Measurements from ENCODE around the gene NCKAP1. TPM values are rescaled to one million over a fixed set of nuclear protein-coding genes. Genes with fewer than 3 reads are reported as not detected.
A peak's percentile ranks its signal among the peaks of the same experiment; 100 is the strongest.
"Not testable (repeated sequence)": the region's sequence is repeated elsewhere in the genome, so short reads cannot be mapped to it uniquely, and the experiment has no call there.

NCKAP1 gene
- total RNA-seq, 1 experiment from 2014 or later = 115 TPM

DNA sequence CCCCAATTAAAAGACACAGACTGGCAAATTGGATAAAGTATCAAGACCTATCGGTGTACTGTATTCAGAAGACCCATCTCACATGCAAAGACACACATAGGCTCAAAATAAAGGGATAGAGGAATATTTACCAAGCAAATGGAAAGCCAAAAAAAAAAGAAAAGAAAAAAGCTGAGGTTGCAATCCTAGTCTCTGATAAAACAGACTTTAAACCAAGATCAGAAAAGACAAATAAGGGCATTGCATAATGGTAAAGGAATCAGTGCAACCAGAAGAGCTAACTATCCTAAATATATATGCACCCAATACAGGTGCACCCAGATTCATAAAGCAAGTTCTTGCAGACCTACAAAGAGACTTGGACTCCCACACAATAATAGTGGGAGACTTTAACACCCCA is 161.6 kb downstream of the NCKAP1 start:
- BruUV-seq (replicated peaks); H3K4me2 ChIP-seq (ENCODE audit: low read length); H3K27ac ChIP-seq (ENCODE audit: low read depth, low read length); H3K9me3 ChIP-seq (ENCODE audit: control insufficient read depth in 1 of 2, insufficient read depth in 1 of 2, low read depth in 1 of 2, low read length in 2 of 2); H3K4me1 ChIP-seq (ENCODE audit: control insufficient read depth in 1 of 2, insufficient read depth in 2 of 2, low read length in 2 of 2); H3K27me3 ChIP-seq (ENCODE audit: insufficient read depth, low read length); POLR2A ChIA-PET; H3K4me3 ChIP-seq (replicated peaks in 1 of 2; ENCODE audit: low read depth in 1 of 2, low read length in 2 of 2); H3K79me2 ChIP-seq (ENCODE audit: insufficient read depth, low read length); RAD21 ChIA-PET (ENCODE audit: low non-redundant PET in 1 of 2, low total read pairs in 2 of 2, uncharacterized antibody in 2 of 2, unreplicated experiment in 2 of 2); H3K9me2 ChIP-seq (ENCODE audit: insufficient read depth); CTCF ChIA-PET; DNase-seq (ENCODE audit: low read depth, low spot score); H2AFZ ChIP-seq (ENCODE audit: low read depth, low read length, poor library complexity, severe bottlenecking); H3K9ac ChIP-seq (ENCODE audit: low read length); H3K36me3 ChIP-seq (ENCODE audit: control insufficient read depth in 1 of 2, insufficient read depth in 2 of 2, low read length in 2 of 2); H4K20me1 ChIP-seq (ENCODE audit: insufficient read depth); ATAC-seq; intact Hi-C loops (cut with micrococcal nuclease): not testable (repeated sequence)

DNA sequence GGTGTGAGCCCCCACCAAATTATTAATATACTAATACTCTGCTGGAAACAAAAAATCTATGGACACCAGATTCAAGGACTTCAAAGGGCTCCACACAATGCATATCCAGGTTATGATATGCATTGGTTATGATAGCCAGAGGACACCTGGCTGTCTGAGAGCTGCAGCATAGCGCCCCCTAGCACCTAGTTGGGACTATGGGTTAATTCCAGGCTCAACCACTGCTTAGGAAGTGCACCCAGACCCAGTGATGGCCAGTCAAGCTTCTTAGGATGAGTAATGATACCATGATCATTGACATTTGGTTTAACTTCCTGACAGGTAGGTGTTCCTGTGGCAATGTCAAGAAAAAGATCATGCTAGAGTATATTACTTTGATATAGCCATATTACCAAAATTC is 168.0 kb downstream of the NCKAP1 start:
- ATAC-seq (peak; percentile 89), DNase-seq (ENCODE audit: low read depth, low spot score) (peak; percentile 16)
- Histone ChIP-seq H3K79me2 (ENCODE audit: insufficient read depth, low read length) (no peaks in the 10 kb centered on the region), H3K9ac (ENCODE audit: low read length) (no peak overlapping the region), H3K4me1 (ENCODE audit: control insufficient read depth in 1 of 2, insufficient read depth in 2 of 2, low read length in 2 of 2) (no peaks in the 10 kb centered on the region), H3K4me3 (replicated peaks in 1 of 2; ENCODE audit: low read depth in 1 of 2, low read length in 2 of 2) (no peak overlapping the region), H3K9me2 (ENCODE audit: insufficient read depth) (no peaks in the 10 kb centered on the region), H3K36me3 (ENCODE audit: control insufficient read depth in 1 of 2, insufficient read depth in 2 of 2, low read length in 2 of 2) (no peaks in the 10 kb centered on the region), H3K9me3 (ENCODE audit: control insufficient read depth in 1 of 2, insufficient read depth in 1 of 2, low read depth in 1 of 2, low read length in 2 of 2) (no peaks in the 10 kb centered on the region), H4K20me1 (ENCODE audit: insufficient read depth) (no peaks in the 10 kb centered on the region), H3K27ac (ENCODE audit: low read depth, low read length) (no peak overlapping the region), H3K4me2 (ENCODE audit: low read length) (no peak overlapping the region), H2AFZ (ENCODE audit: low read depth, low read length, poor library complexity, severe bottlenecking) (no peak overlapping the region), H3K27me3 (ENCODE audit: insufficient read depth, low read length) (no peaks in the 10 kb centered on the region)
- no TSS peak for BruUV-seq (replicated peaks)
- TF ChIP-seq POLR2AphosphoS5 (IDR thresholded peaks at IDR 0.05; ENCODE audit: low read depth, low read length) (no peak), YY1 (IDR thresholded peaks at IDR 0.05; ENCODE audit: extremely low read depth, insufficient replicate concordance, low read depth, low read length) (no peak), TCF7L2 (IDR thresholded peaks at IDR 0.05; ENCODE audit: borderline replicate concordance, extremely low read depth, insufficient read depth, insufficient read length) (no peak), EZH2phosphoT487 (IDR thresholded peaks at IDR 0.05; ENCODE audit: borderline replicate concordance) (no peak), ELF1 (IDR thresholded peaks at IDR 0.05; ENCODE audit: borderline replicate concordance, low read depth) (no peak), POLR2A (IDR thresholded peaks at IDR 0.05; ENCODE audit: borderline replicate concordance, extremely low read depth, insufficient read depth, insufficient read length) (no peak), RAD21 (IDR thresholded peaks at IDR 0.05; ENCODE audit: low read depth) (peak; percentile 51)
- TF ChIP-seq, protein P1, sequence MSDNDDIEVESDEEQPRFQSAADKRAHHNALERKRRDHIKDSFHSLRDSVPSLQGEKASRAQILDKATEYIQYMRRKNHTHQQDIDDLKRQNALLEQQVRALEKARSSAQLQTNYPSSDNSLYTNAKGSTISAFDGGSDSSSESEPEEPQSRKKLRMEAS (IDR thresholded peaks at IDR 0.05) = no peak
- TF ChIP-seq, protein P2, sequence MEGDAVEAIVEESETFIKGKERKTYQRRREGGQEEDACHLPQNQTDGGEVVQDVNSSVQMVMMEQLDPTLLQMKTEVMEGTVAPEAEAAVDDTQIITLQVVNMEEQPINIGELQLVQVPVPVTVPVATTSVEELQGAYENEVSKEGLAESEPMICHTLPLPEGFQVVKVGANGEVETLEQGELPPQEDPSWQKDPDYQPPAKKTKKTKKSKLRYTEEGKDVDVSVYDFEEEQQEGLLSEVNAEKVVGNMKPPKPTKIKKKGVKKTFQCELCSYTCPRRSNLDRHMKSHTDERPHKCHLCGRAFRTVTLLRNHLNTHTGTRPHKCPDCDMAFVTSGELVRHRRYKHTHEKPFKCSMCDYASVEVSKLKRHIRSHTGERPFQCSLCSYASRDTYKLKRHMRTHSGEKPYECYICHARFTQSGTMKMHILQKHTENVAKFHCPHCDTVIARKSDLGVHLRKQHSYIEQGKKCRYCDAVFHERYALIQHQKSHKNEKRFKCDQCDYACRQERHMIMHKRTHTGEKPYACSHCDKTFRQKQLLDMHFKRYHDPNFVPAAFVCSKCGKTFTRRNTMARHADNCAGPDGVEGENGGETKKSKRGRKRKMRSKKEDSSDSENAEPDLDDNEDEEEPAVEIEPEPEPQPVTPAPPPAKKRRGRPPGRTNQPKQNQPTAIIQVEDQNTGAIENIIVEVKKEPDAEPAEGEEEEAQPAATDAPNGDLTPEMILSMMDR (IDR thresholded peaks at IDR 0.05 in 2 of 3, conservative IDR thresholded peaks at IDR 0.05 in 1 of 3; ENCODE audit: borderline replicate concordance in 1 of 3, insufficient read depth in 1 of 3, low read depth in 2 of 3, low read length in 2 of 3) = peak in 2 of 3 experiments; percentile 67 to 70; a peak in 4 of 6 replicates
- ChIA-PET CTCF (interaction anchor here (0.8 to 1.2 kb wide), 5 partner anchors 9 to 147 kb away, joined by 3 to 4 read pairs (median 3); no protein-coding TSS in a partner anchor), RAD21 (ENCODE audit: low non-redundant PET in 1 of 2, low total read pairs in 2 of 2, uncharacterized antibody in 2 of 2, unreplicated experiment in 2 of 2) (no interaction called here), POLR2A (no interaction called here)
- intact Hi-C loops (cut with micrococcal nuclease) = no loop called here
